Fibroblast of skin of back (primary cell): ENCODE results near the gene SEC23B. TPM values are rescaled to one million over a fixed set of nuclear protein-coding genes. Genes with fewer than 3 reads are reported as not detected.
"Not testable (repeated sequence)": the region's sequence is repeated elsewhere in the genome, so short reads cannot be mapped to it uniquely, and the experiment has no call there.

Source experiments
- DNase-seq: peaks from one replicate; pipeline ENCODE4 v3.0.0-alpha.2; 2013
- polyA plus RNA-seq, 2 experiments: library from polyadenylated mRNA; unstranded; fragments of 120-200 nt; gene quantifications; one replicate each; pipeline ENCODE4 v1.2.1, GENCODE V29; 2013; ENCODE audit not compliant: insufficient read length in 2 of 2

The SEC23B gene
- polyA plus RNA-seq (2013, experiment 1 of 2; ENCODE audit: insufficient read length) = 33.6 TPM
- 31.6 TPM for polyA plus RNA-seq (2013, experiment 2 of 2; ENCODE audit: insufficient read length)

DNA sequence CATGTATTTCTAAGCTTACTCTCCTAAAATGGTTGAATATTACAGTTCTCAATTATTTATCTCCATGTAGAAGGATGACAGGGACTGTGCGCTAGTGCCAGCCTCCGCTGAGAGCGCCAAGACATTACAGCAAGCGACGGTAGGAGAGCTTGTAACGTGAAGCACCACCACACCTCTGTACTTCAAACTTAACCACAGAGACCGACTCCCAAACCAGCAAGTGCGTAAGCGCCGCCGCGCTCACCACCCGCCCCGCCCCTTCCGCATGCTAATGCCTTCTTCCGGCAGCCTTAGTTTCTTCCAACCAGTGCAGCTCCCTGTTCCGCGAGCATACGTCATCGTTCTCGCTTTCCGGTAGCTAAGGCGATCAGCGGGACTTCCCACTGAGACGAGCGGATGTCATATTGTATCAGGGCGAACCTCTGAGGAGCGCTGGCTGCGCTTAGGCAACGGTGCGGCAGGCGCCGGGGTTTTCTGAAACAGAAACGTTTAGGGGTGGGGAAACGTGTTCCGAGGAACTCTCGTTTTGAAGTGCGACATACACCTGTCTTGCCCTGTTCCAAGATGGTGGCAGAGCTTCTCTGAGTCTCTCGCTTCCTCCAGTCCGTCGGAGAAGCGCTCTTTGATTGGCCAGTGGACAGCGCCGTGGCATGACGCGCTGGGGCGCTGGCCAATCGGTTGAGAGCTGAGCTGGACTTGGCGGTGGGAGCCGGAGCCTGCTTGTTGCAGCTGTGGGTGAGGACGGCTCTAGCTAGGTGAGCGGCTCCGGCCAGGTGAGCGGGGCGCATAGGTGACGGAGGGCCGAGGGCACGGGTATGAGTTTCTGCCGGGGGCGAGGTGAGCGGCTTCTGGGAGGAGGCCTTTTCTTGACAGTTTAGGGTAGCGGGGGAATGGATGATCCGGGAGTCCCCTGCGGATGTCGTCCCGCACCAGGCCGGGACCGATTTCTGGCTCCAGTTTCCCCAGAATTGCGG lies at the start of gene SEC23B:
TSS of gene SEC23B (plus strand) at position 723 of the 974 bp plus-strand sequence. CDS start 2,896 bp downstream, outside the sequence.
- peak; percentile 97 for DNase-seq

DNA sequence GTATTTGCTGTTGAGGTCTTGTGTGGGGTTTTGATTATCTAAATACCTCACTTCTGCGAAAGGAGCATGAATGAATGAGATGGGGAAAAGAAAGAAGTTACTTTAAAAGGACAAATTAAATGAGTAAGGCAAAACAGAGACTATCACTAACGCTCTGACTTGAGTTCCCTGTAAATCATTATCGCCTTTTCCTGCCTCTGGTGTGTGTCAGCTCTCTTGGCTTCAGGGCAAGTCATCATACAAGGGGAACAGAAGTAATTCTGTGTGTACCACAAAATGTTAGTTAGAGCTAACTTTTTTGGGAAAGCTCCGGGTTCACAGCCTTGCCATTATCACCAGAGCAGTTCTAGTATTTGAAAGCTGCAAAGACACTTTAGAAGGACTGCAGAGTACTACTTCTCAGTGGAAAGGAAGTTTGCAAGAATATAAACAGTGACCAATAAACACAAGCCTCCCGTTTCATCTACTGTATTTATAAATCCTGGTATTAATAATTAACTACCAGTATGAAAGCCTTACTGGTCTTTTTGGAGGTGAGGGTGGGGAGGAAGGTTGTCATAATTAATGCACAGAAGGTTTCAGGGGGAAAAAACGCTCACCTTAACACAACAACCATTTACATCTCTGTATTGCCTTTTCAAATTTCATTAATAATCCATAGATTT lies 42.1 kb upstream of the SEC23B start:
- no peak for DNase-seq

DNA sequence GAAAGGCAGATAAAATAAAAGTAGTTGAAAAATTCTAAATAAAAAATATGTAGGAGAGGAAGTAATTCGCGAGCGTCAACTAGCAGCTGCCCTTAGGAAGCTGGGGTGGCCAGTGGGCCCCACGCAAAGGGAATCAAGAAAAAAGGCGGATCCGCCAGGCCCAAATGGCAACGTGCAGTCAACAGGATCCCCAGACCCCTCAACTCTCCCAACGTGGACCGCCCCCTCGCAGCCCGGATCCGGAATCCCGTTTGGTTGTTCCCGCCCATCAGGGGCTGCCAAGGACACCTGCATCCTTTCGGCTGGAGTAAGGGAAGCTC lies 41.2 kb upstream of the SEC23B start:
- DNase-seq = no peak

DNA sequence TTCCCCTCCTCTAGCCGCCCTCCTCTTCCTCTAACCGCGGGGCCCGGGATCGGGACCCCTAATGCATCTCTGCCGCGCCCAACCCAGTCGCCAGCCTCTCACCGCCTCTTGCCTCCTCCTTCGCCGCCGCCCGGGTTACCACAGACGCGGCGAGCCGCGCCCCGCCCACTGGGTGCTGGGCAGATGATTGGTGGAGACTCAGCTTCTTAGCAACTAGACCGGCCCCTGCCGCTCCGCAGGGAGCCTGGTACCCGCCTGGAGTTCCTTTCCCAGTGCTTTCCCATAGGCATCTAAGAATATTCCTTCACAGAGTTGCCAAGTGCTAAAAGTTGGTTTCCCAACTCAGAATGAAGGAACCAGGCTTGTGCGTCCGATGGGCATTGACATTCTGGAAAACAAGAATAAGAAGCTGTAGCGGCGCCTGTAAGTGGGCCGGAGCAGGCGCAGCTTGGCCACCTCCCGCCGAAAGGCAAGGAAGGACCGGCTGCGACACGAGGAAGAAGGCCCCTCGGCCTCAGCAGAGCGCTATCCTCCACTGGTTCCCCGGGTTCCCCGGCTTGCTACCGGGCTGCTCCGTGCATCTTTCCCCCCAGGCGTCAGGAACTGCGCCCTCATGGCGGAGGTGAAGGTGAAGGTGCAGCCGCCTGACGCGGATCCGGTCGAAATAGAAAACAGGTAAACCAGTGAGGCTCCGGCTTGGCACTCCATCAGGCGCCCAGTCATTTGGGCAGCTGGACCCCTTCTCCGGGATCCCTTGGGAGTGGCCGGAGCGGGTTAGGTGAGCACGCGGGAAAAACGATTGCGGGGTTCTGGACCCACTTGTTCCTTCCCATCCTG lies 40.6 kb upstream of the SEC23B start, which contains the start of the genes DZANK1 and POLR3F:
TSS of gene DZANK1 (minus strand) at position 137 of the 837 bp plus-strand sequence. CDS start 1,672 bp downstream, outside the sequence.
TSS of gene POLR3F (plus strand) at position 497 of the 837 bp plus-strand sequence. CDS start at position 614, 117 bp downstream.
- DNase-seq = peak; percentile 96

DNA sequence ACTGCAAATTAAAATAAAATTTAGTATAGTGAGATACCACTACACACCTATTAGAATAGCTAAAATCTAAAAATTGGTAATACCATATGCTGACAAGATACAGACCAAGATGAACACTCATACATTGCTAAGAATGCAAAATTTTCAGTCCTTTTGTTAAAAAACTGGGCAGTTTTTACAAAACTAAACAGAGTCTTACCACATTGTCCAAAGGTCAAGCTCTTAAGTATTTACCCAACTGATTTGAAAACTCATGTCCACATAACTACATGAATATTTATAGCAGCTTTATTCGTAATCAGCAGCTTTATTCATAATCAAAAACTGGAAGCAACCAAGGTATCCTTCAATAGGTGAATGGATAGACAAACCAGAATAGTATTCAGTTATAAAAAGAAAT lies 30.5 kb upstream of the SEC23B start:
- no peak for DNase-seq

DNA sequence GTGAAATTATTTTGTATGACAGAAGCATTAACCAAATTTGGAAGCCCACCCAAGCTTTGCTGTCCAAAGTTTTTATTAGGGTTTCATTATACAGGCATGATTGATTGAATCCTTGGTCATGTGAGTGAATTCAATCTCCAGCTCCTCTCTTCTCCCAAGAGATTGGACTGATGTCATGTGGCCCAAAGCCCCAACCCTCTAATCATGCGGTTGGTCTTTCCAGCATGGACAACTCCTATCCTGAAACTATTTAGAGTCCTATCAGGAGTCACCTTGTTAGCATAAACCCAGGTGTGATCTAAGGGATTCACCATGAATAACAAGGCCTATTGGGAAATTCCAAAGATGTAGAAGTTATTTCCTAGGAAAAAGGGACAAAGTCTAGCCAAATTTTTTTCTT lies 29.9 kb upstream of the SEC23B start:
- DNase-seq = no peak

DNA sequence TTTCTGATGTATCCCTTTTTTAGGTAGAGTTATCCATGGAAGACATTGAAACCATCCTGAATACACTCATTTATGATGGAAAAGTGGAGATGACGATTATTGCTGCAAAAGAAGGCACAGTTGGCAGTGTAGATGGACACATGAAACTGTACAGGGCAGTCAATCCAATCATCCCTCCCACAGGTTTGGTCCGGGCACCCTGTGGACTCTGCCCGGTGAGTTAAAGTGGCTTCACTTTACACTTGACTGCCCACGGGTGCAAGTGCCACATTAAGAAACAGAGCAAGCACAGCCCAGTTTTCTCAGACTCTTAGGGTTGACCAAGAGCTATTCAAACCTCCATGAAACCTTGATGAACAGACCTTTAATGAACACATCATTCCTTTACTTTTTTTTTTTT lies 26.1 kb upstream of the SEC23B start:
- no peak for DNase-seq

DNA sequence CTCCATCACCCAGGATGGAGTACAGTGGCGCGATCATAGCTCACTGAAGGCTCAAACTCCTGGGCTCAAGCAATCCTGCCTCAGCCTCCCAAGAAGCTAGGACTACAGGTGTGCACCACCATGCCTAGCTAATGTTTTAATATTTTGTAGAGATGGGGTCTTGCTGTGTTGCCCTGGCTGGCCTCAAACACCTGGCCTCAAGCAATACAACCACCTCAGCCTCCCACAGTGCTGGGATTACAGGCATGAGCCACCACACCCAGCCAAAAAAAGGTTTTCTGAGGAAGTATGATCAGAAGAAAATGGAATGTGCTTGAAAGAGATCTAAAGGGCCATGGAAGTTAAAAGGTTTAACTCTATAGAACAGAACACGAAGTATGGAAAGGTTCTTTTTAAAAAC lies 19.4 kb upstream of the SEC23B start:
- no peak for DNase-seq

DNA sequence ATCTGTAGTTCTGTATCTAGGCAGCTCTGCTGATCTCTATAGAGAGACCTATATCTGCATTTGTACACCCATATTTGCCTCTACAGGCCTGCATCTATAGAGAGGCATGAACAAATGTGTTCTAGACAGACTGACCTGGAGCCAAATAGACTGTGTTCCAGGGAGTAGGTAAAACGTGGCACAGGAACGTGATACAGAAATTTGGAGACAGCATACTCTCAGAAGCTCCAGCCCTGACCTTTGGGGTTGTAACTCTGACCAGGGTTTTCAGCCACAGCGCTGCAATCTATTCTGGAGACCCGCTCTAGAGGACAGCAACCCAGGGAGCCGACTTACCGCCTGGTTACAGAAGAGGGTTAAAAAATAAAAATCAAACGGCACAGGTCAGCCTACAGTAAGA lies 11.7 kb upstream of the SEC23B start:
- no peak for DNase-seq

DNA sequence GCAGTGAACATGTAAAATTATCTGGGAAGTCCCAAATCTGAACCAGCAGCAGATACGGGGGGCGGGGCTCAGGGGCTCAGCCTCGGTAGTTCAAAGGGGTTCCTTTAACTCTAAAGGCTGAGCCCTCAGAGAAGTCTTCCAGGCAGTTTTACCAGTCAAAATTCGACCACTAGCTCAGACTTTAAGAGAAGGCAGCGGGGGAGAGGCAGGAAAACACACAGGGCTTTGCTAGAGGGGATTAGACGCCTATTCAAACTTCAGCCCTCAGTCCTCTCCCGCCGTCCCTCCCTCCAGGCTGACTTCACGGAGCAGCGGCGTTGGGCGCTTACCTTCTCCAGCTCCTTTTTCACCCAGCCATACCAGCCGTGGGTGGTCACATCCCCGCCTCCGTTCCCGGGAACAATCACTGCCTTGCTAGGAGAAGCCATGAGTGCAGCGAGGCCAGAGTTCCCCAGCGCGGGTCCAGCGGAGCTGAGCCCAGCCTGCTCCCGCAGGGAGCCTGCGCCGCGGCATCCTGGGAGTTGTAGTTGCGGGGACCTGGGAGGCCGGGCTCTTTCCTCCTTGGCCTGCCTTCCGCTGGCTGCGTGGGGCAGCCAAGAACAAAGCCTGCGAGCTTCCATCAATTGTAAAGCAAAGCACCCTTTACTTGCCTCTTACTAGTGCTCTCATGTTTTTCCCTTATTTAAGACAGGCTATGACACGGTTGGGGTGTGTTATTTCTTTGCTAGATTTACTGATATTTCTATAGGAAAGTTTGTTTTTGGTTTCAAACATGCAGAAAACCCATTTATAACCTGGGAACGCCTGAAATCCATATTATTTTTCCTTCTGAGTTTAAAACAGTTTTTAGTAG lies 10.8 kb upstream of the SEC23B start, which contains the start of gene RBBP9:
TSS of gene RBBP9 (minus strand) at position 486 of the 853 bp plus-strand sequence. CDS start at position 428, 58 bp downstream.
- peak; percentile 83 for DNase-seq

DNA sequence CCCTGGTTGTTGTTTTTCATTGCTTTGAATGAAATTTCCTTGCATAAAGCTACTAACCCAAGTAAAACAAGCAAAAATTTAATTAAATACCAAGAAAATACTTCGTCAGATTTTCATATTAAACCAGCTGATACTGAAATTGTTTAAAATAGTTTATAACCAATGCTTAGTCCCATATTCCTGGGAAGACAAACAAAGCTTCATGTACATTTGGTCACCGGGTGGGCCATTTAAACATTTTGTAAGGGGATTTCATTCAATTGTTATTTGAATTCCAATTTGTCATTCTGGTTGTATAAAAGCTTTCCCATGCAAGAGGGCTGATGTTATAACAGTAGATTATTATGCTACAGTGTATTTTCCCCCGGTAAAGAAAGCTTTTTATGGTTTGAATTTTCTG lies 10.1 kb upstream of the SEC23B start:
- no peak for DNase-seq

DNA sequence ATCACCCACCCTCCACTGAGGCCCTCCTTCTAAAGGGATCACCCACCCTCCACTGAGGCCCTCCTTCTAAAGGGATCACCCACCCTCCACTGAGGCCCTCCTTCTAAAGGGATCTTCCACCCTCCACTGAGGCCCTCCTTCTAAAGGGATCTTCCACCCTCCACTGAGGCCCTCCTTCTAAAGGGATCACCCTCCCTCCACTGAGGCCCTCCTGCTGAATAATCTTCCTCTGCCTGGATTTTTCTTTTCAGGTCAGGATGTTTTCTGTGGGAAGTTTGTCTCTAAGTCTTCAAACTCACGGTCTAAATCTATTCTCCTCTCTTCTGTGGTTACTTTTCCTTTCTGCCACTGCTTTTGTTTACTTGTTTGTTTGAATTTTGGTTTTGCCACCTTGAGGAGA lies 6.1 kb upstream of the SEC23B start:
- DNase-seq = not testable (repeated sequence)

DNA sequence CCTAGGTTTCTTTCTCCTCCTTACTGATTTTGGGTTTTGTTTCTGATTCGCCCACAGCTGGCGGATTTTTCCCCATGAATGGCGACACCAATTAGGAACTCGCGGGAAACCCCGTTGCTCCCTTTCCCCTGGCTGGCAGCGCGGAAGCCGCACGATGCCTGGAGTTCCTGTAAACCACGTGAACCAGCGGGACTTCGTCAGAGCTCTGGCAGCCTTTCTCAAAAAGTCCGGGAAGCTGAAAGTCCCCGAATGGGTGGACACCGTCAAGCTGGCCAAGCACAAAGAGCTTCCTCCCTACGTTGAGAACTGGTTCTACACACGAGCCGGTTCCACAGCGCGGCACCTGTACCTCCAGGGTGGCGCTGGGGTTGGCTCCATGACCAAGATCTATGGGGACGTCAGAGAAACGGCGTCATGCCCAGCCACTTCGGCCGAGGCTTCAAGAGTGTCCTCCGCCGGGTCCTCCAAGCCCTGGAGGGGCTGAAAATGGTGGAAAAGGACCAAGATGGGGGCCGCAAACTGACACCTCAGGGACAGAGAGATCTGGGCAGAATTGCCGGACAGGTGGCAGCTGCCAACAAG lies 3.2 kb upstream of the SEC23B start:
- no peak for DNase-seq

DNA sequence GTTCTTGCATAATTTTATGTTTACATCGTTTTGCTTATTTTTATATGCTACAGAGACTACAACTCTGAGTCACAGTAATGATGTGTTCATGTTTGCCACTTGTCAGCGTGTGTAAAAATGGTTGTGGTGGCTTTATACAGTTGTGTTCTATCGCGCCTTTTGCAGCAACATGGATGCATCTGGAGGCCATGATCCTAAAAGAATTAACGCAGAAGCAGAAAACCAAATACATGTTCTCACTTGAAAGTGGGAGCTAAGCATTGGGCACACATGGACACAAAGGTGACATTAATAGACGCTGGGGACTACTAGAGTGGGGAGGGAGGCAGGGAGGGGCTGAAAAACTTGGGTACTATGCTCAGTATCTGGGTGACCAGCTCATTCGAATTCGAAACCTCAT lies 996 bp upstream of the SEC23B start:
- no peak for DNase-seq

DNA sequence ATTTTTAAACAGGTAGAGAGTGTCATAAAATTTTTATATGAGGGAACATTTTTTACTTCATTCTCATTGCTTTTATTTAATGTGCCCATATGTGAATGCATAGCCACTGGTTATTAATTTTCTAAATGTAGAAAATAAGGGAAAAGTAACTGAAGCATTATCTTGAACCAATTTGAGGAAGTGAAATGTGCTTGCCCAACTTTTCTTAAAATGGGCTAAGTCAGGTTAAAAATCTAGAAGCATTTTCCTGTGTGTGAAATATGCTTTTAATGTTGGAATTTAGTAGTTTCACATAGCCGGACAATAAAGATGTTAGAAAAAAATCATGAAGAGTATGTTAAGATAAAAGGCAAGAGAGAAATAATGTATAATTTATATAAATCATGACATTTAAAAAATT lies 3.8 kb downstream of the SEC23B start:
- no peak for DNase-seq

DNA sequence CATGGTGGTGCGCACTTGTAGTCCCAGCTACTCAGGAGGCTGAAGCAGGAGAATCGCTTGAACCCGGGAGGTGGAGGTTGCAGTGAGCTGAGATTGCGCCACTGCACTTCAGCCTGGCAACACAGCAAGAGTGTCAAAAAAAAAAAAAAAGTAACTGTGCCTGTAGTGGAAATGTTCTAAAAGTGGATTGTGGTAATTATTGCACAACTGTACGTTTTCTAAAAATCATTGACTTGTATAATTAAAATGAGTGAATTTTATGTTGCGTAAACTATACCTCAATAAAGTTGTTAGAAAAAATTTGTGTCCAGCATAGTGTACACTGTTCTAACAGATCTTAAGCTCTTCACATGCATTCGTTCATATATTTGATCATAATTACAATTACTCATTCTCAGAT lies 5.5 kb downstream of the SEC23B start:
- DNase-seq = no peak

DNA sequence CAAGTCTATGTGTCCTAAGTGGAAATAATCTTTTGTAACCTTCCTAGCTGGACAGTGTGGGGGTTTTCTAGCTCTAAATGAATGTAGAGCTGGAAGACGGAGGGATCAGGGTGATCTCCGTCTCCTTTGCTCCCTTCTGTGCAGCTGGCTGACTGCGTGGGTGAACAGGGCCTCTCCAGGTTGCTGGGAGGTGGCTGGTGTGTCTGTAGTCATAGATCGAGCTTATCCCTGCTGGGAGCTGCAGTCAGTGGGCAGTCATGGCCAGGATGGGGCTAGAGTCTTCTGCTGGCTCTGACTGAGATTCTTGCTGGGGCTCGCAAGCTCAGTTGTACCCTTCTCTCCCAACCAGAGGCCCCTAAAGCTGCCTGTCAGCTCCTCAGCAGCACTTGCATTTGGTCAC lies 6.4 kb downstream of the SEC23B start:
- DNase-seq = no peak

DNA sequence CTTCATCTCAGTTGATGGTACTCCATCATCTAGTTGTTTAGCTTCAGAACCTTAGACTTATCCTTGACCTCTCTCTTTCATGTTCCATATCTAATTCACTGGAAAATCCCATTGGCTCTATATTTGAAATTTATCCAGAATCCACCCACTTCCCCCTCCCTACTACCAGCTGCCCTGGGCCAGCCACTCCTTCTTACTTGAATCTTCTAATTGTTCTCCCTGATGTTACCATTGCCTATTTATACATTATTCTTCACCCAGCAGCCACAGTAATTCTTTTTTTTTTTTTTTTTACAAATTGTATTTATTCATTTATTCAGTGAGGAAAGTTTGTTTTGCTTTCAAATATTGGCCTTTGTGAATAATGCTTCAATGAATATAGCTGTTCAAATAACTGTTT lies 8.2 kb downstream of the SEC23B start:
- DNase-seq = no peak

DNA sequence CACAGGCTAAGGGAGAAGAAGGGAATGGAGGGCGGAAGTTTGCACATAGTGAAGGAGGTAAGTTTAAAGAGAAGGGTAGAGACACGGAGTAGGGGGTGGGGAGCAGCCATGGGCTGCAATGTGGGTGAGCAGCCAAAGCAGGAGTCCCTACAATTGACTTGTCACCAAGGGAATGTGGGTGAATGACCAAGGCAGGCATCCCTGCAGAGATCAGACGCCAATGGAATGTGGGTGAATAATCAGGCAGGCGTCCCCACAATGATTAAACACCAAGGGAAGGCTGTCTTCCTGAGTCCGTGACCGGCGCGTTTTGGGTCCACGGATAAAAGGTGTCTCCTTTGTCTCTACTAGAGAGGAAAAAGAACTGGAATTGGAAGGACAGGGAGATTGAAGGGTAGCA lies 14.3 kb downstream of the SEC23B start:
- DNase-seq = peak; percentile 49

DNA sequence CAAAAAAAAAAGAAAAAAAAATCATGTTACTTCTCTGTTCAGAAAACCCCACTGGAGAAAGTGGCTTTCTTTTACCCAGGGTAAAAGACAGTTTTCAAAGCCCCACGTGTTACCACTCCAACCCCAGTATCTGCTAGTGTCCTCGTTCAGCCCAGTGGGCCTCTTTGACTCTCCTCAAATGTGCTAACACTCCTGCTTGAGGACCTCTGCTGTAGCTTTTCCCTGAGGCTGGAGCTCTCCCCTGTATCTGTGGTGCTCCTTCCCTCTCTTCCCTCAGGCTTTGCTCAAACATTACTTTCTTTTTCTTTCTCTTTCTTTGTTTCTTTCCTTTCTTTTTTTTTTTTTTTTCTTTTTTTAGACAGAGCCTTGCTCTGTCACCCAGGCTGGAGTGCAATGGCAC lies 15.3 kb downstream of the SEC23B start:
- no peak for DNase-seq

DNA sequence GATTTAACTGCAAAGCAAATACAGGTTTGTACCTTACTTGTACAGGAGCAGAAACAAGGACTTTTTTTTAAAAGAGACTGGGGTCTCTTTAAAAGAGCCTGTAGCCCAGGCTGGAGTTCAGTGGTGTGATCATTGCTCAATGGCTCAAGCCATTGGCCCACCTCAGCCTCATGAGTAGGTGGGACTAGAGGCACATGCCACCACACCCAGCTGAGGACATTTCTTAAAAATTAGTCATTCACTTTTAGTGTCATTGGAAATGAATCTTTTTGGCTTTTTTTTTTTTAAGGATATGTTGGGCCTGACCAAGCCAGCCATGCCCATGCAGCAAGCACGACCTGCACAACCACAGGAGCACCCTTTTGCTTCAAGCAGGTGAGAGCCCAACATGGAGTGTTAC lies 16.9 kb downstream of the SEC23B start:
- DNase-seq = peak; percentile 79
